Fibroblast of lung (primary cell): ENCODE results near the gene CDC14B. TPM values are rescaled to one million over a fixed set of nuclear protein-coding genes. Genes with fewer than 3 reads are reported as not detected.

Experiments
- DNase-seq, 2 donors: peaks; one replicate each; pipeline versions ENCODE4 v3.0.0 to v3.0.0-alpha.2; 2010; ENCODE audit warnings: low read depth in 2 of 2
- H2AFZ ChIP-seq: 2 replicates; pipeline ENCODE4 v1.5.1; 2012; ENCODE audit warnings: low read length, control low read depth, inconsistent platforms
- H3K27ac ChIP-seq: 2 replicates; pipeline ENCODE4 v1.5.1; 2011; ENCODE audit warnings: low read length, control low read depth; ENCODE audit not compliant: insufficient read depth
- H3K27me3 ChIP-seq: 2 replicates; pipeline ENCODE4 v1.5.1; 2011; ENCODE audit warnings: mild to moderate bottlenecking, low read length; ENCODE audit not compliant: control insufficient read depth, insufficient read depth
- H3K36me3 ChIP-seq: 2 replicates; pipeline ENCODE4 v1.5.1; 2011; ENCODE audit warnings: low read length; ENCODE audit not compliant: control insufficient read depth, insufficient read depth
- H3K4me1 ChIP-seq: 2 replicates; pipeline ENCODE4 v1.5.1; 2011; ENCODE audit warnings: low read length; ENCODE audit not compliant: control insufficient read depth, insufficient read depth; ENCODE audit errors: extremely low read depth
- H3K4me2 ChIP-seq: 2 replicates; pipeline ENCODE4 v1.5.1; 2011; ENCODE audit warnings: low read length, control low read depth; ENCODE audit not compliant: insufficient read depth; ENCODE audit errors: extremely low read depth
- H3K4me3 ChIP-seq, 4 experiments: fragments of 200-600 bp in 1 of 4; sonication (generic) in 1 of 4; replicated peaks in 1 of 4; 2 replicates each; pipeline ENCODE4 v1.5.1; 2011 to 2016; ENCODE audit warnings: low read length in 4 of 4, low read depth in 3 of 4, mild to moderate bottlenecking in 3 of 4, control low read depth in 2 of 4, inconsistent platforms in 1 of 4, mixed read lengths in 1 of 4; ENCODE audit not compliant: insufficient read depth in 1 of 4; ENCODE audit errors: control extremely low read depth in 1 of 4
- H3K79me2 ChIP-seq: 2 replicates; pipeline ENCODE4 v1.5.1; 2012; ENCODE audit warnings: mild to moderate bottlenecking, low read length, inconsistent platforms; ENCODE audit not compliant: control insufficient read depth, insufficient read depth
- H3K9ac ChIP-seq: 2 replicates; pipeline ENCODE4 v1.5.1; 2011; ENCODE audit warnings: mild to moderate bottlenecking, low read length, control low read depth; ENCODE audit not compliant: insufficient read depth
- H3K9me3 ChIP-seq: 2 replicates; pipeline ENCODE4 v1.5.1; 2012; ENCODE audit warnings: low read depth, low read length; ENCODE audit not compliant: control insufficient read depth, insufficient read depth
- H4K20me1 ChIP-seq: 2 replicates; pipeline ENCODE4 v1.5.1; 2011; ENCODE audit warnings: low read length; ENCODE audit not compliant: control insufficient read depth, insufficient read depth; ENCODE audit errors: extremely low read depth
- EZH2 ChIP-seq: IDR thresholded peaks from 2 replicates; pipeline ENCODE4 v1.5.1; 2012; ENCODE audit warnings: low read length, control low read depth, mild to moderate bottlenecking; ENCODE audit errors: missing control alignments
- polyA plus RNA-seq, 2 donors: library from polyadenylated mRNA; depleted of rRNA in 1 of 2; stranded (reverse) in 1 of 2; unstranded in 1 of 2; fragments of >200 nt; gene quantifications; 2 replicates each; pipeline ENCODE4 v1.2.1, GENCODE V29; 2011 to 2012; ENCODE audit warnings: missing spikeins in 1 of 2
- total RNA-seq: library from RNA; depleted of rRNA; stranded (reverse); fragments of >200 nt; gene quantifications from 2 replicates; pipeline ENCODE4 v1.2.1, GENCODE V29; 2014
- TF ChIP-seq, protein P1 (sequence below), 2 donors: IDR thresholded peaks in 1 of 2; conservative IDR thresholded peaks in 1 of 2; 1 replicate in 1 of 2; 2 replicates in 1 of 2; pipeline ENCODE4 v1.5.1; 2011 to 2012; ENCODE audit warnings: low read length in 2 of 2, control low read depth in 1 of 2, inconsistent platforms in 1 of 2, low read depth in 1 of 2, mild to moderate bottlenecking in 1 of 2

Gene CDC14B
- total and polyA plus RNA-seq, 2 donors (not counting 1 experiment from before 2014, with no cell fraction given): 38.0 to 68.5 TPM

DNA sequence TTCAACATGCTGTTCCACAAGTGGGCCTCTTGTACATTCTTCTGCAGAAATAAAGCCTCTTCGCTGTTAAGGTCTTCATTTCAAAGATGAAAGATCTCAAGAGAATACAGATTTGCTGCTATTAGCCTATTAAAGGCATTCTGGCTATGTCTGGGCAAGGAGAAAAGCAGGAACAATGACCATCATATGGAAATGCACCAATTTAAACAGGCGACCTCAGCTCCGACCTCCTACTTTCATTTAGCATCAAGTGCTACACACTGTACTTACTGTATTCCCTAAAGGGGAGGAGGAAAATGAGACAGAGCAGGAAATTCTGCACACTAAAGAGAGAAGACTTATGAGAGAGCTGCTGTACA is 104.9 kb downstream of the CDC14B start:
- Histone ChIP-seq H3K27ac (peak overlapping the region; percentile 84), H4K20me1 (no peaks in the 10 kb centered on the region), H3K9ac (peak overlapping the region; percentile 21), H3K4me3 (peak overlapping the region in 1 of 4 experiments; percentile 11), H2AFZ (no peak overlapping the region), H3K4me2 (peak overlapping the region; percentile 61), H3K36me3 (peaks cover 1% of the 10 kb centered on the region), H3K27me3 (no peaks in the 10 kb centered on the region), H3K4me1 (peaks cover 26% of the 10 kb centered on the region), H3K79me2 (no peaks in the 10 kb centered on the region), H3K9me3 (no peaks in the 10 kb centered on the region)
- peak in 1 of 2 donors; percentile 56 for DNase-seq
- no peak for TF ChIP-seq EZH2
- TF ChIP-seq, protein P1, sequence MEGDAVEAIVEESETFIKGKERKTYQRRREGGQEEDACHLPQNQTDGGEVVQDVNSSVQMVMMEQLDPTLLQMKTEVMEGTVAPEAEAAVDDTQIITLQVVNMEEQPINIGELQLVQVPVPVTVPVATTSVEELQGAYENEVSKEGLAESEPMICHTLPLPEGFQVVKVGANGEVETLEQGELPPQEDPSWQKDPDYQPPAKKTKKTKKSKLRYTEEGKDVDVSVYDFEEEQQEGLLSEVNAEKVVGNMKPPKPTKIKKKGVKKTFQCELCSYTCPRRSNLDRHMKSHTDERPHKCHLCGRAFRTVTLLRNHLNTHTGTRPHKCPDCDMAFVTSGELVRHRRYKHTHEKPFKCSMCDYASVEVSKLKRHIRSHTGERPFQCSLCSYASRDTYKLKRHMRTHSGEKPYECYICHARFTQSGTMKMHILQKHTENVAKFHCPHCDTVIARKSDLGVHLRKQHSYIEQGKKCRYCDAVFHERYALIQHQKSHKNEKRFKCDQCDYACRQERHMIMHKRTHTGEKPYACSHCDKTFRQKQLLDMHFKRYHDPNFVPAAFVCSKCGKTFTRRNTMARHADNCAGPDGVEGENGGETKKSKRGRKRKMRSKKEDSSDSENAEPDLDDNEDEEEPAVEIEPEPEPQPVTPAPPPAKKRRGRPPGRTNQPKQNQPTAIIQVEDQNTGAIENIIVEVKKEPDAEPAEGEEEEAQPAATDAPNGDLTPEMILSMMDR (conservative IDR thresholded peaks at IDR 0.05 in 1 of 2, IDR thresholded peaks at IDR 0.05 in 1 of 2; ENCODE audit: low read depth in 1 of 2, low read length in 2 of 2): no peak

DNA sequence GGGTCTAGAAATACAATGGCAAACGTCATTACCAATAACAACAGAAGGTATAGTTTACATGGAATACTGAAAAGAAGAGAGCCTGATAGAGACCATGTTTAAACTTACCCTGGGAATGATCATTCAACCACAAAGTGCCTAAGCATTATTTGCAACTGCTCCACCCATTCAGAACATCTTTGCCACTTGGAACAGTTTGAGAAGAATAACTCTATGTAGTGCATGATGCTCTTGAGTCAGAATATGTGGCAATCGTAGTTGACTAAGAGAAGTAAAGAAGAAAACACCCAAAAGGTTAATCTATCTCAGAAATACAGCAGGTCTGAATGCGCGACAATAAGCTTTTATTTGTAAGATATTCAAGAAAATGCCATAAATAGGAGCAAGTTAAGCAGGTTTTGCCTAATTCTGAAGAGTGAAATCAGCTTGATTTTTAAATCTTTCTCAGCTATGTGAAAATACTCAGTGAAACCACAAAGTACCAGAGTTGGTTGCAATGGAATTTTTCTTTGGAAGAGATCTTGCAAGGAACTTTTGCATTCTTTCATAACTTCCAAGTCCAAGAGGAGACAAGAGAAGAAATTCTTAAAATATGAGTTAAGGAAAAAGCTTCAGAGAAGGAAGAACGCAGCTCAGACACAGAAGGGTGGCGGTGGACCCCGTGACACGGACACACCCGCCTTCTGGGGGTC is 105.4 kb downstream of the CDC14B start:
- Histone ChIP-seq H3K9me3 (no peaks in the 10 kb centered on the region), H3K4me1 (peaks cover 26% of the 10 kb centered on the region), H4K20me1 (no peaks in the 10 kb centered on the region), H3K27me3 (no peaks in the 10 kb centered on the region), H3K36me3 (peaks cover 1% of the 10 kb centered on the region), H3K9ac (no peak overlapping the region), H2AFZ (no peak overlapping the region), H3K79me2 (no peaks in the 10 kb centered on the region), H3K4me2 (peak overlapping the region; percentile 61), H3K27ac (peak overlapping the region; percentile 84), H3K4me3 (peak overlapping the region in 1 of 4 experiments; percentile 11)
- DNase-seq: peak; percentile 85 to 87
- TF ChIP-seq, protein P1 (conservative IDR thresholded peaks at IDR 0.05 in 1 of 2, IDR thresholded peaks at IDR 0.05 in 1 of 2; ENCODE audit: low read depth in 1 of 2, low read length in 2 of 2): no peak
- no peak for TF ChIP-seq EZH2

DNA sequence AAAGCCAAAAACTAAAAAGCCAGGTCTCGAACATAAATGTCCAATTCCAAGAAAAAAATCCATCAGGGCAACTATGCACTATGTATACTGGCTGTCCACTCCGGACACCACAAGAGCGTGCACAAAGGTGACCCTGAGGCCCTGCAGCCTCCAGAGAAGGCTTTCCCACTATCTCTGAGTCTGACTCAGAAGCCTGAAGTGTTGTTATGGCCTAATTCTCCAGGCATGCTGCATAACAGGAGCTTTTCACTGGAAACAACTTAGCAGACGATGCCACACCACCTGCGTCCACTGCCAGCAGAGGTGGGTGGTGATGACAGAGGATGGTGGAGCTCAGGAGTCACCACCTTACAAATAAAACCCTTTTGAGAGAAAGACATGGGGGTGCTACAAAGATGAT is 106.0 kb downstream of the CDC14B start:
- H3K9me3 ChIP-seq: no peaks in the 10 kb centered on the region
- peak overlapping the region; percentile 84 for H3K27ac ChIP-seq
- no peak overlapping the region for H3K4me3 ChIP-seq
- no peaks in the 10 kb centered on the region for H3K79me2 ChIP-seq
- peaks cover 1% of the 10 kb centered on the region for H3K36me3 ChIP-seq
- no peak overlapping the region for H2AFZ ChIP-seq
- peak overlapping the region; percentile 27 for H3K9ac ChIP-seq
- peak overlapping the region; percentile 37 for H3K4me2 ChIP-seq
- H3K27me3 ChIP-seq: no peaks in the 10 kb centered on the region
- no peaks in the 10 kb centered on the region for H4K20me1 ChIP-seq
- H3K4me1 ChIP-seq: peaks cover 26% of the 10 kb centered on the region
- peak; percentile 51 to 93 for DNase-seq
- no peak for TF ChIP-seq EZH2
- TF ChIP-seq, protein P1 (conservative IDR thresholded peaks at IDR 0.05 in 1 of 2, IDR thresholded peaks at IDR 0.05 in 1 of 2; ENCODE audit: low read depth in 1 of 2, low read length in 2 of 2): no peak
